Mesenchymal stem cell (in vitro differentiated cells and primary cell): ENCODE results near the gene PAK2.

Source experiments
- DNase-seq: peaks from one replicate; pipeline ENCODE4 v3.0.0-alpha.2; 2013
- H2AFZ ChIP-seq: one replicate; pipeline ENCODE4 v1.6.1; 2013; ENCODE audit warnings: low read depth, mild to moderate bottlenecking, control low read depth, inconsistent platforms, low read length, moderate library complexity
- H2AK5ac ChIP-seq: 2 replicates; pipeline ENCODE4 v1.6.1; 2013; ENCODE audit warnings: low read length, moderate library complexity, mild to moderate bottlenecking, inconsistent platforms; ENCODE audit not compliant: severe bottlenecking
- H2BK120ac ChIP-seq: one replicate; pipeline ENCODE4 v1.6.1; 2013; ENCODE audit warnings: low read depth, mild to moderate bottlenecking, inconsistent platforms, low read length, moderate library complexity
- H2BK12ac ChIP-seq, 2 experiments: one replicate each; pipeline ENCODE4 v1.6.1; 2013; ENCODE audit warnings: inconsistent platforms in 2 of 2, low read length in 2 of 2, mild to moderate bottlenecking in 2 of 2, moderate library complexity in 2 of 2, control low read depth in 1 of 2
- H2BK15ac ChIP-seq: one replicate; pipeline ENCODE4 v1.6.1; 2013; ENCODE audit warnings: mild to moderate bottlenecking, low read depth, inconsistent platforms; ENCODE audit not compliant: poor library complexity, severe bottlenecking
- H2BK5ac ChIP-seq: 2 replicates; pipeline ENCODE4 v1.6.1; 2013; ENCODE audit warnings: low read depth, mild to moderate bottlenecking, low read length, control low read depth, inconsistent platforms; ENCODE audit not compliant: poor library complexity, severe bottlenecking
- H3K14ac ChIP-seq, 2 experiments: one replicate each; pipeline ENCODE4 v1.6.1; 2013; ENCODE audit warnings: inconsistent platforms in 2 of 2, low read length in 2 of 2, control low read depth in 1 of 2, mild to moderate bottlenecking in 1 of 2, moderate library complexity in 1 of 2
- H3K18ac ChIP-seq, 2 experiments: one replicate each; pipeline ENCODE4 v1.6.1; 2013; ENCODE audit warnings: inconsistent platforms in 2 of 2, low read length in 2 of 2, control low read depth in 1 of 2, low read depth in 1 of 2, mild to moderate bottlenecking in 1 of 2
- H3K23ac ChIP-seq, 2 experiments: one replicate each; pipeline ENCODE4 v1.6.1; 2013; ENCODE audit warnings: inconsistent platforms in 2 of 2, low read length in 2 of 2, mild to moderate bottlenecking in 2 of 2, moderate library complexity in 2 of 2, control low read depth in 1 of 2
- H3K27ac ChIP-seq: 2 replicates; pipeline ENCODE4 v1.5.1; 2013; ENCODE audit warnings: mild to moderate bottlenecking, moderate library complexity, low read length, control low read depth, inconsistent platforms; ENCODE audit not compliant: poor library complexity, severe bottlenecking
- H3K27me3 ChIP-seq, 2 experiments: 2 replicates each; pipeline versions ENCODE4 v1.6.1 to v1.7.0; 2013; ENCODE audit warnings: low read length in 2 of 2, mild to moderate bottlenecking in 2 of 2, moderate library complexity in 2 of 2, control low read depth in 1 of 2, inconsistent platforms in 1 of 2; ENCODE audit not compliant: control insufficient read depth in 1 of 2, insufficient read depth in 1 of 2
- H3K36me3 ChIP-seq, 2 experiments: 2 replicates each; pipeline versions ENCODE4 v1.6.1 to v1.7.0; 2013; ENCODE audit warnings: low read length in 2 of 2, control low read depth in 1 of 2, inconsistent platforms in 1 of 2, low read depth in 1 of 2, mild to moderate bottlenecking in 1 of 2; ENCODE audit not compliant: insufficient read depth in 2 of 2, control insufficient read depth in 1 of 2
- H3K4ac ChIP-seq, 2 experiments: one replicate each; pipeline ENCODE4 v1.6.1; 2013; ENCODE audit warnings: inconsistent platforms in 2 of 2, low read length in 2 of 2, mild to moderate bottlenecking in 2 of 2, moderate library complexity in 2 of 2, control low read depth in 1 of 2, low read depth in 1 of 2
- H3K4me1 ChIP-seq: 2 replicates; pipeline ENCODE4 v1.6.1; 2013; ENCODE audit warnings: low read depth, low read length, control low read depth; ENCODE audit not compliant: control insufficient read depth, insufficient read depth
- H3K4me2 ChIP-seq: 2 replicates; pipeline ENCODE4 v1.6.1; 2013; ENCODE audit warnings: low read length, mild to moderate bottlenecking, inconsistent platforms; ENCODE audit not compliant: poor library complexity, severe bottlenecking
- H3K4me3 ChIP-seq, 2 experiments: 2 replicates each; pipeline versions ENCODE4 v1.5.1 to v1.7.0; 2013; ENCODE audit warnings: low read length in 2 of 2, mild to moderate bottlenecking in 2 of 2, control low read depth in 1 of 2, low read depth in 1 of 2; ENCODE audit not compliant: insufficient read depth in 1 of 2
- H3K79me1 ChIP-seq: replicated peaks from 2 replicates; pipeline ENCODE4 v1.6.1; 2013; ENCODE audit warnings: mild to moderate bottlenecking, control low read depth, low read length, inconsistent platforms; ENCODE audit not compliant: poor library complexity, severe bottlenecking
- H3K9ac ChIP-seq: 2 replicates; pipeline ENCODE4 v1.7.0; 2013; ENCODE audit warnings: mild to moderate bottlenecking, low read length, moderate library complexity
- H3K9me3 ChIP-seq: 2 replicates; pipeline ENCODE4 v1.7.0; 2013; ENCODE audit warnings: mild to moderate bottlenecking, low read length; ENCODE audit not compliant: control insufficient read depth
- H4K8ac ChIP-seq: one replicate; pipeline ENCODE4 v1.6.1; 2013; ENCODE audit warnings: inconsistent platforms, mild to moderate bottlenecking, low read length, moderate library complexity
- H4K91ac ChIP-seq: one replicate; pipeline ENCODE4 v1.6.1; 2013; ENCODE audit warnings: mild to moderate bottlenecking, low read length, inconsistent platforms
- WGBS: methylation state at CpG from one replicate; pipeline ENCODE4 v1.1.7; 2013; ENCODE audit warnings: mixed read lengths; 5-methylcytosine and 5-hydroxymethylcytosine counted together

The PAK2 gene

DNA sequence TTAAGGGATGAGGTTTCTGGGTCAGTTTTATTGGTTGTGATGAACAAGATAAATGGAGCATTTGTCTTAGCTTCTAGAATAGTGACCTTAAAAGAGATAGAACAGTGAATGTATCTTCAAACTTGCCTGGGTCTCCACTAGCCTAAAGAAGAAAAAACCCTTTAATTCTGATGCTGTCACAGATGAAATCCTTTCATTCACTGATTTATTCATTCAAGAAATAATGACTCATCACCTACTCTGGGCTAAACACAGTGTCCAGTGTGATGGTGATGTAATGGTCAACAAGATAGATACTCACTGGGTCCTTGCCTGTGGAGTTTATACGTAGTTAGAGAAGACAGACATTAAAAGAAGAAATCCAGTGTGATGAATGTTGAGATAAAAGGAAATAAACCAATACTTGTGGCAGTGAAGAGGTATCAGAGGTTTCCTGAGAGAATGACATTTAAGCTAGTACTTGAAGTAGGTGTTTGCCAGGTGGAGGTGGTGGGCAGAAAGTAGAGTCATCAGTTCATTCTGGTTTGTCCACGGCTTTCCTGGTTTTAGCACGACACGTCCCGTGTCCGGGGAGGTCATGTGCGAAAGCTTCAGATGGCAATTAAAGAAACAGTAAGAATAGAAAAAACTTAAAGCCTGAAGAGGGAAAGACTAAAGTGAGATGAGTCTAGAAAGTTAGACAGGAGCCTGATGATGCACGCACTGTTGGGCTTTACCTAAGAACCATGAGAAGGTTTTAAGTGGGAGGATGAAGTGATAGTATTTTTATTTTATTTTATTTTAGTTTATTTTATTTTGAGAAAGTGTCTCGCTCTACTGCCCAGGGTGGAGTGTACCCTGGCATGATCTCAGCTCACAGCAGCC lies 18.5 kb downstream of the PAK2 start:
- peaks cover 11 to 27% of the 10 kb centered on the region in 2 experiments for H3K36me3 ChIP-seq
- H2AK5ac ChIP-seq, result no peak overlapping the region
- H2BK15ac ChIP-seq, result no peak overlapping the region
- H3K23ac ChIP-seq, result no peak overlapping the region
- peak overlapping the region; percentile 46 for H3K27ac ChIP-seq
- peaks cover 8% of the 10 kb centered on the region for H3K4me1 ChIP-seq
- no peak overlapping the region for H3K18ac ChIP-seq
- 87% methylated on average over 9 of the region's 9 CpGs for WGBS
- peak overlapping the region; percentile 68 for H3K9ac ChIP-seq
- peaks cover 15% of the 10 kb centered on the region for H3K9me3 ChIP-seq
- H3K79me1 ChIP-seq, result peaks cover 2% of the 10 kb centered on the region
- no peak overlapping the region for H2BK120ac ChIP-seq
- no peak overlapping the region for H4K91ac ChIP-seq
- no peak overlapping the region for H2BK12ac ChIP-seq
- DNase-seq, result peak; percentile 89
- no peaks in the 10 kb centered on the region for H3K27me3 ChIP-seq
- H3K14ac ChIP-seq, result no peak overlapping the region
- no peak overlapping the region for H2AFZ ChIP-seq
- H3K4ac ChIP-seq, result no peak overlapping the region
- no peak overlapping the region for H3K4me2 ChIP-seq
- H2BK5ac ChIP-seq, result no peak overlapping the region
- H3K4me3 ChIP-seq, result no peak overlapping the region
- no peak overlapping the region for H4K8ac ChIP-seq

DNA sequence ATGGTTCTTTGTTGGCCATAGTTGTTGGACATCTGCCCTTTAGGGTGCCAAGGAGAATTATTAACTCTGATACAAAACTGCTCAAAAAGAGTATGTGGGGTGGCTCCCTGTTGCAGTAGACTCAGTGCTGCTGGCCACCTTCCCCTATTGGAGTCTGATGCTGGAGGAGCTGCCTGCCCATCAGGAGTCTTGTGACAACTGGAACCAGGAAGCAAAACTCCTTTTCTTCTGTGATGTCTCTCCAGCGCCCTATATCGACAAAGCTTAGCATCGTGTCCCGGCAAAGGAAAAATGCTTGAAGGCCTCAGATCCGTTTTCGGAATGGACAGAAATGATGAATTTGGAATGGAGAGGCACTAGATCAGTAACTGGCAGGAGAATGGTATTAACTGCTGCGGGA lies 23.5 kb downstream of the PAK2 start:
- H2AFZ ChIP-seq, result no peak overlapping the region
- peaks cover 3 to 12% of the 10 kb centered on the region in 2 experiments for H3K36me3 ChIP-seq
- H4K91ac ChIP-seq, result no peak overlapping the region
- no peak overlapping the region for H3K14ac ChIP-seq
- no peak overlapping the region for H3K18ac ChIP-seq
- no peak overlapping the region for H3K4me3 ChIP-seq
- H2BK5ac ChIP-seq, result no peak overlapping the region
- H3K4ac ChIP-seq, result no peak overlapping the region
- H3K27ac ChIP-seq, result no peak overlapping the region
- H4K8ac ChIP-seq, result no peak overlapping the region
- no peaks in the 10 kb centered on the region for H3K79me1 ChIP-seq
- no peak overlapping the region for H3K4me2 ChIP-seq
- no peak overlapping the region for H2BK120ac ChIP-seq
- H2BK15ac ChIP-seq, result no peak overlapping the region
- no peaks in the 10 kb centered on the region for H3K9me3 ChIP-seq
- DNase-seq, result no peak
- no peak overlapping the region for H3K9ac ChIP-seq
- H3K4me1 ChIP-seq, result peaks cover 3% of the 10 kb centered on the region
- no peak overlapping the region for H2BK12ac ChIP-seq
- no peak overlapping the region for H3K23ac ChIP-seq
- 93% methylated on average over 7 of the region's 7 CpGs for WGBS
- H2AK5ac ChIP-seq, result no peak overlapping the region
- no peaks in the 10 kb centered on the region for H3K27me3 ChIP-seq

DNA sequence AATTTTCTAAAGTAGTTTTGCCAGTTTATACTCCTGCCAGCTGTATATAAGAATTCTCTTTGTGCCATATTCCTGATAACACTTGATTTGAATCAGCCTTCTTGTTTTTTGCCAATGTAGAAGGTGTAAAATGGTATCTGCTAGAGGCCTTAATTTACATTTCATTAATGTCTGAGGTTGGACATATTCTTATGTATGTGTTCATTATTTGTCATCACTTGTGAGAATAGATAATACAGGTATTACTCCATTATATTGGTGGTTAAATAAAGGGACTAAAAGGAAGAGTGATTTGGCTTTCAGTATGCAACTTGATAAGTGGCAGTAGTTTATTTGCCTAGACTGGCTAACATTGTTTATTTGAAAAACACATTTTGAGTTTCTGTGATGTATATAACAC lies 25.8 kb downstream of the PAK2 start:
- Histone ChIP-seq H2BK15ac (no peak overlapping the region), H3K9ac (no peak overlapping the region), H3K18ac (no peak overlapping the region), H2AFZ (no peak overlapping the region), H2BK120ac (no peak overlapping the region), H3K9me3 (no peaks in the 10 kb centered on the region), H4K8ac (no peak overlapping the region), H3K23ac (no peak overlapping the region), H3K79me1 (no peaks in the 10 kb centered on the region), H4K91ac (no peak overlapping the region), H3K36me3 (peaks cover 8 to 13% of the 10 kb centered on the region in 2 experiments), H2BK5ac (no peak overlapping the region), H3K27me3 (no peaks in the 10 kb centered on the region), H3K27ac (no peak overlapping the region), H3K4me1 (no peaks in the 10 kb centered on the region), H2AK5ac (no peak overlapping the region), H3K14ac (no peak overlapping the region), H3K4ac (no peak overlapping the region), H3K4me2 (no peak overlapping the region), H3K4me3 (no peak overlapping the region), H2BK12ac (no peak overlapping the region)
- DNase-seq, result no peak

DNA sequence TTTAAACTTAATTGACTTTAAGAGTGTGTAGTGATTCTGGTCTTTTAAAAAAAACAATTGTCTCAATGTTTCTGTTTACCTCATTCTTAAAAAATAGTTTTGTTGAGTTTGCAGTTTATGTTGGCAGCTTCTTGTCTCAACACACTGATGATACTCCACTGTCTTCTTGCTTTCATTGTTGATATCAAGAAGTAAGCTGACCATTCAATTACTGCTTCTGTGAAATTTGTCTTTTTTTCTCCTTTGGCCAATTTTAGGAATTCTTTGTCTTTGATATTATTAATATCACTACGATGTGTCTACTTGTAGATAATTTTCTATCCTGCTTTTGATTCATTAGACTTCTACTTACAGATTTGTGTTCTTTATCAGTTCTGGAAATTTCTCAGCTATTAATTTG lies 31.4 kb downstream of the PAK2 start:
- Histone ChIP-seq H3K23ac (no peak overlapping the region), H3K14ac (no peak overlapping the region), H3K4me2 (no peak overlapping the region), H3K79me1 (no peaks in the 10 kb centered on the region), H3K36me3 (peaks cover 8 to 9% of the 10 kb centered on the region in 2 experiments), H3K9me3 (peaks cover 3% of the 10 kb centered on the region), H2AK5ac (no peak overlapping the region), H2BK12ac (no peak overlapping the region), H3K18ac (no peak overlapping the region), H4K91ac (no peak overlapping the region), H2BK120ac (no peak overlapping the region), H3K4ac (no peak overlapping the region), H3K4me1 (peaks cover 1% of the 10 kb centered on the region), H2BK15ac (no peak overlapping the region), H3K27ac (no peak overlapping the region), H2BK5ac (no peak overlapping the region), H2AFZ (no peak overlapping the region), H3K9ac (no peak overlapping the region), H3K27me3 (no peaks in the 10 kb centered on the region), H3K4me3 (no peak overlapping the region), H4K8ac (no peak overlapping the region)
- no peak for DNase-seq
- no CpG with 5 or more reads among the region's 1 CpG for WGBS
